GM12892 (cell line): ENCODE results near the gene RAB27A.
"Not testable (repeated sequence)": the region's sequence is repeated elsewhere in the genome, so short reads cannot be mapped to it uniquely, and the experiment has no call there.

Experiments
- POLR2A ChIP-seq: IDR thresholded peaks from 2 replicates; pipeline ENCODE4 v1.6.1; 2011; ENCODE audit warnings: low read depth, low read length, control low read depth
- POLR2AphosphoS5 ChIP-seq: IDR thresholded peaks from 2 replicates; pipeline ENCODE4 v1.6.1; 2011; ENCODE audit warnings: low read depth, low read length, control low read depth
- TAF1 ChIP-seq: IDR thresholded peaks from 2 replicates; pipeline ENCODE4 v1.6.1; 2011; ENCODE audit warnings: low read depth, mild to moderate bottlenecking, control low read depth, low read length, borderline replicate concordance

GRCh38 chr15:55280589-55280988 is 9.0 kb downstream of the RAB27A start:
- not testable (repeated sequence) for TF ChIP-seq POLR2AphosphoS5, POLR2A, TAF1
